DOHH2 (cell line): ENCODE measurements around the gene IYD.

Experiments used
- H3F3A ChIP-seq: fragments of 200-600 bp; sonication (generic), shearing (Covaris generic); 2 replicates; pipeline ENCODE4 v1.6.0; 2016; ENCODE audit warnings: antibody characterized with exemption, mild to moderate bottlenecking; ENCODE audit not compliant: control insufficient read depth, insufficient read depth
- H3K27ac ChIP-seq: fragments of 200-600 bp; sonication (generic); 2 replicates; pipeline ENCODE4 v1.5.1; 2014; ENCODE audit warnings: low read depth, mild to moderate bottlenecking, low read length, moderate library complexity
- H3K27me3 ChIP-seq: fragments of 200-600 bp; sonication (generic); 2 replicates; pipeline ENCODE4 v1.6.1; 2014; ENCODE audit warnings: mild to moderate bottlenecking, low read length, mixed read lengths; ENCODE audit not compliant: control insufficient read depth
- H3K36me3 ChIP-seq: fragments of 200-600 bp; sonication (generic); 2 replicates; pipeline ENCODE4 v1.6.1; 2014; ENCODE audit warnings: mild to moderate bottlenecking, low read length, moderate library complexity, mixed read lengths; ENCODE audit not compliant: control insufficient read depth
- H3K4me1 ChIP-seq: fragments of 200-600 bp; sonication (generic); 2 replicates; pipeline ENCODE4 v1.6.1; 2014; ENCODE audit warnings: mild to moderate bottlenecking, low read length, mixed read lengths; ENCODE audit not compliant: control insufficient read depth
- H3K4me2 ChIP-seq: fragments of 200-600 bp; sonication (generic); 2 replicates; pipeline ENCODE4 v1.6.0; 2014; ENCODE audit warnings: mild to moderate bottlenecking, low read length, moderate library complexity
- H3K4me3 ChIP-seq: fragments of 200-600 bp; sonication (generic); 2 replicates; pipeline ENCODE4 v1.5.1; 2014; ENCODE audit warnings: mild to moderate bottlenecking, low read length, mixed read lengths
- H3K79me2 ChIP-seq: fragments of 200-600 bp; sonication (generic); 2 replicates; pipeline ENCODE4 v1.6.1; 2014; ENCODE audit warnings: mild to moderate bottlenecking, low read length, mixed read lengths; ENCODE audit not compliant: control insufficient read depth
- H3K9me2 ChIP-seq: fragments of 200-600 bp; sonication (generic); replicated peaks from 2 replicates; pipeline ENCODE4 v1.6.1; 2014; ENCODE audit warnings: mild to moderate bottlenecking, low read length, mixed read lengths; ENCODE audit not compliant: control insufficient read depth
- H3K9me3 ChIP-seq: fragments of 200-600 bp; sonication (generic); 2 replicates; pipeline ENCODE4 v1.6.1; 2014; ENCODE audit warnings: antibody characterized with exemption, low read length, mixed read lengths; ENCODE audit not compliant: control insufficient read depth, insufficient read depth
- H4K20me1 ChIP-seq: fragments of 200-600 bp; sonication (generic); 2 replicates; pipeline ENCODE4 v1.6.0; 2014; ENCODE audit warnings: low read depth, mild to moderate bottlenecking, antibody characterized with exemption, low read length, moderate library complexity; ENCODE audit not compliant: control insufficient read depth, insufficient read depth
- CTCF ChIP-seq: fragments of 200-600 bp; sonication (generic); IDR thresholded peaks from one replicate; pipeline ENCODE4 v1.5.1; 2014; ENCODE audit warnings: antibody characterized with exemption, mild to moderate bottlenecking, low read depth, low read length; ENCODE audit not compliant: poor library complexity, severe bottlenecking
- EZH2phosphoT487 ChIP-seq: fragments of 200-600 bp; sonication (generic); IDR thresholded peaks from 2 replicates; pipeline ENCODE4 v1.6.1; 2017; ENCODE audit warnings: borderline replicate concordance, mild to moderate bottlenecking, antibody characterized with exemption, low read length, moderate library complexity, mixed read lengths

The IYD gene

GRCh38 chr6:150323205-150323604, 45.6 kb upstream of the IYD start:
- no peak for TF ChIP-seq CTCF
- no peak for TF ChIP-seq EZH2phosphoT487
- Histone ChIP-seq H3K9me2 (no peaks in the 10 kb centered on the region), H3K4me3 (no peak overlapping the region), H3K4me1 (no peaks in the 10 kb centered on the region), H3K4me2 (no peak overlapping the region), H3F3A (no peaks in the 10 kb centered on the region), H4K20me1 (no peaks in the 10 kb centered on the region), H3K36me3 (no peaks in the 10 kb centered on the region), H3K9me3 (no peaks in the 10 kb centered on the region), H3K27ac (no peak overlapping the region), H3K27me3 (peaks cover 23% of the 10 kb centered on the region), H3K79me2 (no peaks in the 10 kb centered on the region)

GRCh38 chr6:150324044-150324443, 44.8 kb upstream of the IYD start:
- H3K9me3 ChIP-seq, result no peaks in the 10 kb centered on the region
- TF ChIP-seq CTCF (no peak), EZH2phosphoT487 (no peak)
- peaks cover 23% of the 10 kb centered on the region for H3K27me3 ChIP-seq
- no peaks in the 10 kb centered on the region for H4K20me1 ChIP-seq
- H3K9me2 ChIP-seq, result no peaks in the 10 kb centered on the region
- no peaks in the 10 kb centered on the region for H3K36me3 ChIP-seq
- no peaks in the 10 kb centered on the region for H3F3A ChIP-seq
- no peaks in the 10 kb centered on the region for H3K79me2 ChIP-seq
- no peak overlapping the region for H3K27ac ChIP-seq
- no peak overlapping the region for H3K4me3 ChIP-seq
- H3K4me2 ChIP-seq, result no peak overlapping the region
- no peaks in the 10 kb centered on the region for H3K4me1 ChIP-seq

GRCh38 chr6:150325066-150325772, 43.6 kb upstream of the IYD start:
- Histone ChIP-seq H3K4me1 (no peaks in the 10 kb centered on the region), H3K27me3 (peaks cover 18% of the 10 kb centered on the region), H4K20me1 (no peaks in the 10 kb centered on the region), H3K36me3 (no peaks in the 10 kb centered on the region), H3K27ac (no peak overlapping the region), H3K9me3 (no peaks in the 10 kb centered on the region), H3K4me3 (no peak overlapping the region), H3K4me2 (no peak overlapping the region), H3K9me2 (no peaks in the 10 kb centered on the region), H3F3A (no peaks in the 10 kb centered on the region), H3K79me2 (no peaks in the 10 kb centered on the region)
- TF ChIP-seq CTCF (no peak), EZH2phosphoT487 (no peak)
